GM18861 (cell line): ENCODE results near the gene LAMB3.

Experiments
- ATAC-seq: cut with Tn5 transposase; IDR thresholded peaks from one replicate; pipeline ENCODE4 v1.9.1; 2021; ENCODE audit not compliant: unreplicated experiment

The LAMB3 gene

DNA sequence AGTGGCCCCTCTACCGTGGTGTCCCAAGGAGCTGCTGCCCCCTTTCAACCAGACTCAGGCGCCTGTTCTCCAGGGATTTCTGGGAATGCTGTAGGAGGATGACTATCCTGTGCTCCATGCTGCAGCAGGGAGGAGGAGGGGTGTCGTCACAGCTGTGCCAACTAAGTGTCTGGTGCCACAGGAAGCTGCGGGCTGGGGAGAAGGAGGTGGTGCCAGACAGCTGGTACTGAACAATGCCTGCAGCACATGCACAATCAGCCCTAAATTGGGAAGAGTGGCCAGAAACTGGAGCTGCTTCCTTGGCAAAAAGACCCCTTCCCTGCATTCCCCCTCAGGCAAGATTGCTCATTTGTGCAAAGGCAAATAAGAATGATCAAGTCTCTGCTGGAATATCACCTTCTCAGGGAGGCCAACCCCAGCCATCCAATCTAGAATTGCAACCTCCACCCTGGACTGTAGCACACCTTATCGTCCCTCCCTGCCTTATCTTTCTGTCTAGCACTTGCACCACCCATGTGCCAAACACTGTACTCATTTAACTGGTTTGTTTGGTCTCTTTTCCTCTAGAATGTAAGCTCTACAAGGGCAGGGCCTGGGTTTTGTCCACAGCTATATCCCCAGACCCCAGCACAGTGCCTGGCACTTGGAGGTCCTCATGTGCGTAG is 33.3 kb downstream of the LAMB3 start:
- ATAC-seq = no peak

DNA sequence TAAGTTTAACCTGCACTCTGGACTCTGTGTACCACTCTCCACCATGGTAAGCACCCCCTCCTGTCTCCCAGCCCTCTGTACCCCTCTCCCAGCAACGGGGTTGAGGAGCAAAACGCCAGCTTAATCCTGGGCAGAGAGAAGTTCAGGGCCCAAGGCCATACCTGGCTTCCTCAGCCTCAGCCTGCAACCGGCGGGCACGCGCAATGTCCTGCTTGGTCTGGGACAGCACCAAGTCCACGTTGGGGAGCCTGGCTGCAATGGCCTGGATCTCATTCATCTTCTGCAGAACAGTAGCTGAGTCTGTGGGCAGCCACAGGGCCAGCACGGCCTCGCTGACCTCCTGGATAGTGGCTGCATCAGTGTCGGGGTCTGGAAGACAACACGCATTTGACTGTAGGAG is 33.9 kb downstream of the LAMB3 start:
- ATAC-seq = no peak

DNA sequence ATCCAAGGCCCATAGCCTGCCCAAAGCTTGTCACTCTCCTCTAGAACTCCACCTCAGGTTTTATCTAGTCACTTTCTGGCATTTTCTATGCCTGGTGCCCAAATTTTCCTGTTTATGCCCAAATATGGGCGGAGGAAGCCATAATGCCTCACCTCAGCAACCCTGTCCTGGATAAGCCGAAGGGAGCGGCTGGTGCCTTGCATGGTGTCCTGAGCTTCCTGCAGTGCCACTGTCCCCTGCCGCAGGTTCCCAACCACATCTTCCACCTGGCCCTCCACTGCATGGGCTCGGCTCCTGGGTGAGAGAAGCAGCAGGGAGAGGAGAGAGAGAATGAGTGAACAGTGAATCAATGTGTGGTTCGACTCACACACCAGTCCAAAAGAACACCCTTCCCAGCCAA is 34.5 kb downstream of the LAMB3 start:
- ATAC-seq = no peak

DNA sequence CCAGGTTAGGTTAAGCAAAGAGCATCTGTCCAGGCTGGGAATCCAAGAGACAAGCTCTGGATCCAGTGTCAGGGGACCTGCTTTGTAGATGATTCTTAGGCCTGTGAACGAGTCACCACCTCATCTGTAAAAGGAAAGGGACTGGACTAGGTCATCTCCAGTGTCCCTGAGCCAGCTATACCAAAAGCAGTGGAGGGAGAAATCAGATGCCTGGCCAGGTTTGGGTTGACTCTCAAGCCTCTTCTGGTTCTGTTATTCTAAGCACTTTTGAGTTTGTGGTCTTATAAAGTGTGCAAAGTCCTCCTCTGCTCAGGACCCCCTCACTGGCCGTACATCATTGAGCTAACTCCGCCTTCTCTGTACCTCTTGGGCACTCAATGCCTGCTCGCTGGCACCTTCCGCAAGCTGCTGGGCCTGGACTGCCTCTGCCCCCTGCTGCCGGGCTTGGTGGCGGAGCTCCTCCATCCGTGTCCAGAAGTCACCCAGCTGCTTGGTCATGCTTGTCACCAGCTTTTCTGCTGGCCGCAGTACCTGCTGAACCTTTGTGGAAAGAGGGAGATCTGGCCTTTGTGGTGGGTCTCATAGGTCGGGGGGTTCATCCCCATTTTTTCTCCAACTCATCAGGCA is 35.1 kb downstream of the LAMB3 start:
- ATAC-seq = no peak

DNA sequence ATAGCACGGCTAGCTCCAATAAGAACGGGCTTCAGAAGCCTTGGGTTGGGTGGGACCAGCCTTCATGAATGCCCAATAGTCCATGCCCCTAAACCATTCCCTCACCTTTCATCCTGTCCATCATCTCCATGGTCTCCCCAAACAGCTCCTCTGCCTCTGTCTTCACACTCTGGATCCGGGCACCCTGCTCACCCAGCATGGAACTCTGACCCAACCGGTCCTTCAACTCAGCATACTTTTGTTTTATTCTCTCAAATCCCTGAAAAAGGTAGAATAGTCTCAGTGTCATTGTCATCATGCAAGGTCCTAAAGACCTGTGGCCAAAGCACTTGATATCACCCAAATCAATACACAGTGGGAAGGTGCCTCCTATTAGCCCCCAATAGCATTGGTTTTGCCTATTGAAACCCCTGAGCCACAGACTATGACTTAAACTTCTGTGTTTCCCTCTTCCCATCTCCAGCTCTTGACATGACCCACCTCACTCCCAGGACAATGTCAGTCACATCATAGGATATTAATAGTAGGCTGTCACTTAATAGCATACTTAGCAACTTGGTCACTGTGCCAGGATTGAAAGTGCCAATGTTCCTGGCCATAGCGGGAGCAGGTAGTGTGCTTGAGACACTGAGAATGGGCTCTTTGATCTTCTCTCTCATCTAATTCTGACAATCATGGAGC is 35.7 kb downstream of the LAMB3 start:
- ATAC-seq = no peak

DNA sequence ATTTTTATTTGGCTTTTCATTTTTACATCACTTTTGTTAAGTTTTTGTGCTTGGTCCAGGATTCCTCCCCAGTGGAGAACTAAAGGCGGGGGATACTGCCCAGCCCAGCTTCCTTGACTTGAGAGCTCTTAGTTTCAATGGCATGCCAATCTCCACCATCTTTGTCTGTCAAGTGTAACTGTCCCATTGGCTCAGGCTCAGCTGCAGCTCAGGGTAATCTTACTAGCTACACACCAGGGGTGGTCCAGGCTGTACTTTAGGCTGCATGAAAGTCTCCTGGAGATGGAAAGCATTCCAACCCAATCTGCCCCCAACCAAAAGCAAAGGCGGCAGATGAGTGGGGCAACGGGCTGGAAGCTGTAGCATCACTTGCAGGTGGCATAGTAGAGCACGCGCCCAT is 37.3 kb downstream of the LAMB3 start:
- no peak for ATAC-seq

DNA sequence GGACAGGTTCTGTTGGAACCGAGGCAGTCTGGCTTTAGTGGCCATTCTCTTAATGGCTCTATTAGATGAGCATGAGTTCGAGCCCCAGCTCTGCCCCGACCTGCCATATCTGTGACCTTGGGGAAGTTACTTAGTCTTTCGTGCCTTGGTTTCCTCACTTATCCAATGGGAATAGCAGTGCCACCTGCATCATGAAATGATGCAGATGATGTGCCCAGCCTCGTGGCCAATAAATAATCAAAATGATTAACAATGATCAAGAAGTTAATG is 38.1 kb downstream of the LAMB3 start:
- ATAC-seq = no peak

DNA sequence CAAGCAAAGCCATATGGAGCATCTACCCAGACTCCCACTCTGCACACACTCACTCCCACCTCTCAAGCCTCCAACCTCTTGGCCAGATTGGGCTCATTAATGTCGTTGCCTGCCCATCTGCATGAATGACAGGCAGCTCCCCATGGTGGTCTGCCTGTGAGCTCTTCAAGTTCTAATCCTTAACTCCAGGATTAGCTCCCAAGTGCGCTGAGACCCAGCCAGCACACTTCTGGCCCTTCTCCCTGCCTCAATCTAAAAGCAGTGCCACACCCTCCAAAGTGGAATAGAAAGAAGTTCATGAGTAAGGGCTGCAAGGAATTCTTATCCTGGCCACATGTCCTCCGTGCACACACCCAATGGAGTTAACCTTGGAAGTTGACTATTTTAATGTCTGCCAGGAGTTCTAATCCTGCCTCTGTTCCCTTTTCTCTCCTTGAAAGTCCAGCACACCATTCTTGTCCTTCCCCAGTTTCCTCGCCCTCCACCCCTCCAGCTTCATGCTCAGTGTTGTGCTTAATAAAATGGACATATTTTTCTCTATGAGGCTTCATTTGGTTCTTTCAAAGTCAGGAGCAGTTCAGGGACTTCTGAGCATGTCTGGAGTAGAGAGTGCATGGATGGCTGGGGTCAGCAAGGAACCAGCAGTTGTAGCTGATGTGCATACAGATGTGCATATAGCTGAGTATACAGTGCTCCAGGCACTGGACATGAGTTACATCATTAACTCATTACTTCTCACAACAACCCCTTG is 38.6 kb downstream of the LAMB3 start:
- no peak for ATAC-seq

DNA sequence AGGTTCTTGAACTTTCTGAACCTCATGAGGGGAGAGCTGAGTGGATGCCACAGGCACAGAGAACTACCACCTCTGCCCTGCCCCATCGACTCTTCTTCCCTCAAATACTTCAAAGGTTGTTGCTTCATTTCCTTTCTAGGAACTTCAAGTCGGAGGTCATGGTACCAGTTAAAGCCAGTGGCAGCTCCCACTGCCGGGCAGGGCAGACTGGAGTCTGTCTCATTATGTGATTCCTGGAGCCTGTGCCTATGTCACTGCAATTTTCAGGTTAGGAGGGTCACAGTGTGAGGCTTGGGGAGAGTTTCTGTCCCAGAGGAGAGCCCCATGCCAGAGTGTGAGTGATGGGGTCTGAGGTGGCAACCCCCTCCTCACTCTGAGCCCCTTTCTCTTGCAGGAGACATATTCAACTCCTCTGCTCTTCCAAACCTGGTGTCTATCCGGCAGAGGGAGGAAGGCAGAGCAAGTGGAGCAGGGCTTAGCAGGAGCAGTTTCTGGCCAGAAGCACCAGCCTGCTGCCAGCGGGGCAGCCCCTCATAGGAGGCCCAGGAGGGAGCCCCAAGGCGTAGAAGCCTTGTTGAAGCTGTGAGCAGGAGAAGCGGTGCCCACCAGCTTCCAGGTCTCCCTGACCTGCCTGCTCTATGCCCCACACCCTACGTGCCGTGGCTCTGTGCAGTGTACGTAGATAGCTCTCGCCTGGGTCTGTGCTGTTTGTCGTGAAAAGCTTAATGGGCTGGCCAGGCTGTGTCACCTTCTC is 39.4 kb downstream of the LAMB3 start:
- ATAC-seq = no peak

DNA sequence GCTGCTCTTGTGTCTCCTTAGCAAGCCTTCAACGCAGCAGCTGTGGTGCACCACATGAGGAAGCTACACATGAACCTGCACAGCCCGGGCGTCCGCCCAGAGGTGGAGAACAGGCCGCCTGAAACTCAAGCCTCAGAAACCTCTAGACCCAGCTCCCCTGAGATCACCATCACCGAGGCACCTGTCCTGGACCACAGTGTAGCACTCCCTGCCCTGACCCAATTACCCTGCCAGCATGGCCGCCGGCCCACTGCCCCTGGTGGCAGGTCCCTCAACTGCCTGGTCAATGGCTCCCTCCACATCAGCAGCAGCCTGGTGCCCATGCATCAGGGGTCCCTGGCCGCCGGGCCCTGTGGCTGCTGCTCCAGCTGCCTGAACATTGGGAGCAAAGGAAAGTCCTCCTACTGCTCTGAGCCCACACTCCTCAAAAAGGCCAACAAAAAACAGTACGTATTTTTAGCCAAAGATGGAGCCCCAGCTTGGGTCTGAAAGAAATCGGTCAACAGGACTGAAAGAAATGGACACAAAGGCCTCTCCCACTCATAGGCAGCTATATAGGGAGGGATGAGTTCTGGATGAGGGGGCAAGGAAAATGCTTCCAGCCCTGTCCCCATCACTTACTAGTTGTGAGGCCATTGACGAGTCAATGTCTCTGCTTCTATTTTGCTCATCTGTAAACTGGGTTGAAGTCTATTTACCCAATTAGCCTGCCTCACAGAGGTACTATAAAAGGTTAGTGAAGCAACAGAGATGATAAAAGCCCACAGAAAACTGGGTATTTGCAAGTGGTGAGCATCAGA is 40.3 kb downstream of the LAMB3 start:
- ATAC-seq = no peak

DNA sequence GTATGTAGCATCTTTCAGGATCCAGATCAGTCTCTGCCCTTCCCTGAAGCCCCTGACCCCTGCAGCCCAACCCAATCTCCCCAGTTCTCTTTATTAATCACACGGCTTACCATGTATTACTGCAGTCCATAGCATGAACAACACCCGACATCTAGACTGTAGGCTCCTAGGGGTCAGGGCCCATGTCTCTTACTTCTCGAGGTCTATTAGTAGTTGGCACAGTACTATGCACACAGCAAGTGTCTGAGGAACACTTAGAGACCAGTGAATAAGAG is 41.7 kb downstream of the LAMB3 start:
- ATAC-seq = no peak

DNA sequence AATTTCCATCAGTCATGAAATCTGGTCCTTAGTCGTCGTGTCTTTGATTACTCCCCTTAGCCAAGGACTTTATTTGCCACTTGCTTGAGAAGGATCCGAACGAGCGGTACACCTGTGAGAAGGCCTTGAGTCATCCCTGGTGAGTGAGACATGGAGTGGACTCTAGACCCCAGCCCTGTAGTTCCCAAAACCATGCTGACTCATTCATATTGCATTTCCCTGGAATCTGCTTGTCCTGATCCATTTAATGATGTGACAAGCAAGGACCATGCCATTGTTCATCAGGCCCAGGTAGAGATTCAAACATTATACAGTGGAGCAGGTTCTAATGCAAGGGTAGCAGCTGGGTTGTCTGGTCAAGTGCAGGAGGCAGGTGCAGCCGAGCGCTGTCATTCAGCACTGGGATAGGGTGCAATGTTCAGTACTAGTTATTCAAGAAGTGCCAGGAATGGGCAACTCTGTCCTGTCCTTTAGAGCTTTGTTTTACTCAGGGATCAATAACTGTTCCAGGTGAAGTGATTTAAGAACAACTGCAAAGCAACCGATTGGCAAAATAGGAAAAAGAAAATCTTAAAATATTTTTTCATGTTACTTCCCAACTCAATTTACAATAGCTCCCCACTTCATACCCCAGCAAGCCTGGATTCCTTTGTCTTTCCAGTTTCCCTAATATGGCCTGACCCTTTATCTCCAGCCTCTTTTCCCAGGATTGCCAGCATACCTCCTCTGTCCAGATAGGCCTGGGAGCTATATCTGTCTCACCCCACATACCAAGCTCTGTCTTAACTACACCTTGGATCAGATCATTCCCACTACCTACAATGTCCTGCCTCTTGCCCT is 42.2 kb downstream of the LAMB3 start:
- ATAC-seq = no peak

DNA sequence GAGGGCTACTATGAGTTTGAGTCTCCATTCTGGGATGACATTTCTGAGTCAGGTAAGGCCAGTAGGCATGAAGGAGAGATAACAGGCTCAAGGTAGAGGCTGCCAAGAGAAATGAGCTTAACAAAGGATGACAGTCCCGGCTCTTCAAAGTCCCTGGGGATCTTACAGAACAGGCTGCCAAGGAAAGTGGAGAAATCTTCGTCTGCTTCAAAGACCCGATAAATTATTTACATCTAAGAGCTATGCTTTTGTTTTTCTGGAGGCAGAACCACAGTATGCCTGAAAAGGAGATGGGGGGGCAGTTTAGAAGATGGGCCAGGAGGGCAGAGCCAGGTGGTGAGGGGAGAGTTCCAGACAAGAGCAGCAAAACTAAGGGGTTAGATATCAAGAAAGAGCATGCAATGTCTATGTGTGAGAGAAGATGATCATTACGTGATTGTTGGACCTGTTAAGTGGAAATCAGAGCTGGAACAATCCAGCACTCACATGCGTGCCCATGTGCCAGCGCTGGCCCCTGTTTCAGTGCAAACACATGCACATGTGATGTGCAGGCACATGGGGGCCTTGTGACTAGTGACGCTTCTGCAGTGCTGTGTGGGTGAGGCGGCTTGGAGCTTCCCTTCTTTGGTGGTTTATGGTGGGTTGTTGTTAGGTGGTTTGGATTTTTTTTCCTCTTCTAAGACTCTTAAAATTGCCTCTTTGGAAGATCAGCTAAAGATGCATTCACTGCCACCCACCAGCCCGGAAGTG is 43.0 kb downstream of the LAMB3 start:
- no peak for ATAC-seq

DNA sequence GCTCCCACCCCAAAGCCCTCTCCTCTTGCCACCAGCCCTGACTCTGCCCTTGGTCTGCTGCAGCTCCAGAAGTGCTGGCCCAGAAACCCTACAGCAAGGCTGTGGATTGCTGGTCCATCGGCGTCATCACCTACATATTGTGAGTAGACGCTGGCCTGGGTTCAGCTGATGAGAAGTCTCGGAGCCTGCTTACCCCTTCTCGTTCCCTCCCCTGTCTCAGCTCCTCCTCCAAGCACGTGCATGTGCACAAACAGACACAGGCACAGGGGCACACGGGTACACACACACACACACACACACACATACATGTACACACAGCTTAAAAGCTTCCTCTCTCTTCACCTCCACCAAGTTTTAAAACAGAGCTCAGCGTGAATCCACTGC is 44.4 kb downstream of the LAMB3 start:
- ATAC-seq = peak; percentile 14

DNA sequence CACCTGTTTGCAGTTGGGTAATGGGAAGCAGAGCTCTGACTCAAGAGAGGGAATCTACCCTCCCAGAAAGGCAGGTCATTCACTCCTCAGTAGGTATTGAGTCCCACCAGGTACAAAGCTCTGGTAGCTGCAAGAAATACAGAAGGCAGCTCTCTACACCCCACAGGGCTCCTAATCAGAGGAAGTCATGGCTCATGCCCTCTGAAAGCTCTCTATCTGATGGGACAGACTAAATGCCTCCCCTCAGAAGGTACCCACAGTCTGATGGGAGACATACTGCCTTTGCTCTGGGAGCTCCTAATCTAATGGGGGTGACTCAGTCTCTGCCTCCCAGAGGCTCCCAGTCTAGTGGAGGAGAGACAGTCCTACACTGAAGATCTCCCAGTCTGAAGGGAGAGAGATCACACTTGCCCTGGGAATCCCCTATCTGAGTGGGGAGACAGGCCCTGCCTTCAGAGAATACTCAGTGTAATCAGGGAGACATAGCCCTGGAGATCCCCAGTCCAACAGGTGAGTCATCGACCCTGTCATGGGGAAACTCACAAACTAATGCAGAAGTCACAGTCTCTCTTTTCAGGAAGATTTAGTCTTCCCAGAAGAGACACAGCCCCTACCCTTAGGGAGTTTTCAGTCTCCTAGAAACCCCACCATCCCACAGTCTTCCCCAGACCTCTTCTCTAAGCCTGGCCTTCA is 45.0 kb downstream of the LAMB3 start:
- peak; percentile 79 for ATAC-seq

DNA sequence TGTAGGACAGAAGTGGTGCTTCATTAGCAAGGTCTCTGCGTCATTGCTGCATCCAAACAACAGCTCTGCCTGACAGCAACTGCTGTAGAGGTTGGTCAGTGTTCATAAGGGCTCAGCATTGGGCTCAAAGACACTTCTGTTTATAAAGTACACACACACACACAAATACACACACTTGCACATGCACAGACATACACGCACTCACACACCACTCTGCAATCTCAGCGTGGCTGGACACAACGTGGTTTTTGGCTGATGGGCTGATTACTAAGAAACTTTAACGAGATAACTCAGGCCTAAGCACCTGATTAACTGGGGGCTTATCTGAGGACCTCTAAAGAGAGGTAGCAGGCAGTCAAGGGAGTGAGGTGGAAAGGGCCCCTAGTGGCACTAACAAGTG is 48.3 kb downstream of the LAMB3 start:
- ATAC-seq = no peak

DNA sequence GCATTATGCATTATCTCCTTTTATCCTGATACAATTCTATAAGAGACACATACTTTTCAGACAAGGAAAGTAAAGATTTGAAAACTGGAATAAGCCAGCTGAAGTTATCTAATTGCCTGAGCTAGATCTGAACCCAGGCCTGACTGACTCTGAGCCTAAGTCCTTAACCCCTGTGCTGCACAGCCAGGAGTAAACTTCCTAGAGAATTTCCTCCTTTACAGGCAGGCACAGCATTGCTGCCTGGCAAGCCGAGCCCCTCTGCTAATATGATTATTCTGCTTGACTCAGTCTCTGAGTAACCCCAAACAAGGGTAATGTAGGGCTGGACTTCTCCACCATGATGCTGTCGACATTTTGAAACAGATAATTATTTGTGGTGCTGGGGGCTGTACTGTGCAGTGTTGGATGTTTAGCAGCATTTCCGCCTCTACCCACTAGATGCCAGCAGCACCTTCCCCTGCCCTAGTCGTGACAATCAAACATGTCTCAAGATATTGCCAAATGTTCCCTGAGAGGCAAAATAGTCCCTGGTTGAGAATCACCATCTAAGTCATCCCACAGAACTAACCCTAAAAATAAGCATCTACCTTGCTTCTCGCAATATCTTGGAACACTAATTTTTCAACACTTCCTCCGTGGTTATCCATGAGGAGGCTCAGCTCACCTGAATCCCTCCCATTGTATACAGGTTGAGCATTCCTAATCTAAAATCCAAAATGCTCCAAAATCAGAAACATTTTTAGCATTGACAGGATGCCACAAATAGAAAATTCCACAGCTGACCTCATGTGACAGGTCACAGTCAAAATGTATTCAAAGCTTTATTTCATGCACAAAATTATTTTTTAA is 50.2 kb downstream of the LAMB3 start:
- no peak for ATAC-seq

DNA sequence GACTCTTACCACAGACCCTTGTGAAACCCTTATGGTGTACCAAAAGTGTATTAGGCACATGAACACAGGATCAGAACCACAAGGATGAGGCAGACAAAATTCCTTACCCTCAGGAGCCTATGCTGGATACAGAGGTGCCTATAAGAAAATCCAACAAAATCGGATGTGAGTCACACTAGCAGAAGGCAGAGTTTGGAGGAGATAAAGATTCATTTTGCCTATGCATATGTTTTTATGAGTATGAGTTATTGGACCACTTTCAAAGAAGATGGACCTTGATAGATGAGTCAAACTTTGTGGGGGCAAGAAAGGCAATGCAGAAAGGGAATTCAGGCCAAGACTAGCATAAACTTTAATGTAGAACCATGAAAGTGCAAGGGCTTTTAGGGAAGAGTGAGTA is 51.7 kb downstream of the LAMB3 start:
- no peak for ATAC-seq
